GM18526 (cell line): ENCODE data around the gene TIGD6.

Source experiments
- POLR2A ChIP-seq: IDR thresholded peaks from 3 replicates; pipeline ENCODE4 v1.6.1; 2011; ENCODE audit not compliant: insufficient read length; ENCODE audit errors: extremely low read depth

TIGD6 gene

DNA sequence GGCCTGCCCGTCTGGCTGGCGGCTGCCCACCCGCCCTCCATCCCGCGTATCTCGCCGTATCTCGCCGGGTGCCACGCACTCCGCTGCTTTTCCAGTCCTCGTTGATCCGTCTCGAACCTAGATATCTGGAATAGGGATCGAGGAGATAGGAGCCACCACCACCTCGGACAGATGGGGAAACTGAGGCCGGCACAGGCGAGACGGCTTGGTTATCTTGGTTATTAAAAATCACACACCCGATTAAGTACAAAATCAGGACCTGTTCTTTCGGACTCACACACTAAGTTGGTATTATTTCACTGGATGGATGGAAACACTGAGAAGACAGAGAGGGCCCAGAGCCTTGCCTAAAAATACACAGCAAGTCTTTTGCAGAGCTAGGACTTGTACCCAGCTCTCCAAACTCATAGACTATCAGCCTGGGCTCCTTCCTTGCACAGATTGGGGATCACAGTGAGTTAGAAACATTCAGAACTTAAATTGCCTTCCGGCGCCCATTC is 39.2 kb downstream of the TIGD6 start:
- TF ChIP-seq POLR2A, result no peak

DNA sequence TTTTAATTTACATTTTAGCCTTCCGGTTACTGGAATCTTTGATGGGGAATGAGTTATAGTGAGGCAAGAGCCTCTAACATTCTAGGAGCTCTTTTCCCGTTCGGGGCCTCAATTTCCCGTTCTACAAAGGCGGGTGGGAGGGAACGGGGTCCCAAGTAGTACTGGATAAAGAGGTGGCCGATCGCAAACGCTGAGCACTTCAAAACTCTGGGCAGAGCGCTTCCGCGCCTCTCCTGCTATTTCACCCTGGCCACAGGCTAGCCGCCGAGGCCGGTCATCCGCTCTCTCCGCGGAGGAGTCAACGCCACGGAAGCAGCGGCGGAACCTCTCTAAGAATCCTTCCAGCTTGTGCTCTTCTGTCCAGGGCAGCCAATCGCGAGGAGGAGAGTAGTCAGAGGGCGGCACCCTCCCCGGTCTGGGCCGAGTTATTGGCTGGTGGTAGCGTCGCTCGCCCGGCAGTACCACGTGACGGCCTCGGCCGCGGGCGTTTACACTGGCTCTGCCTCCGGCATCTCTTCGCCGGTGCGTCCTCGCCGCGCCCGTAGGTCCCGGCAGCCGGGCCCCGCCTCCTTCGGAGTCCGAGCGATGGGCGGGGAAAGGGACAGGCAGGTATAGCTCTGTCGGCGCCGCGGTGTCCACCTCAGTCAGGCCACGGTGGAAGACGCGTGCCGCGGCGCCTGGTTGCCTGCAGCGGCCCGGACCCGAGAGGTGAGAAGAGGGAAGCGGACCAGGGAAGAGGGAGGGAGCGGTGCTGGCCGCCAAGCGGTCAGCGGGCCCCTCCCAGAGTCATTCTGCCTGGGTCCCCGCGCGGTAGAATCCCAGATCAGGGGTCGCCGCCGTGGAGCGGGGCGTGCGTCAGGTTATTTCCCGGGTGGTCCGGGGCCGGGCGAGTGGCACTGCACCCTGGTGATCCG is 39.9 kb downstream of the TIGD6 start, which contains the start of gene SLC26A2:
SLC26A2 (plus strand) TSS at position 487 of the 914 bp plus-strand sequence. CDS start 16,895 bp downstream, outside the sequence.
- TF ChIP-seq POLR2A, result peak; percentile 96

DNA sequence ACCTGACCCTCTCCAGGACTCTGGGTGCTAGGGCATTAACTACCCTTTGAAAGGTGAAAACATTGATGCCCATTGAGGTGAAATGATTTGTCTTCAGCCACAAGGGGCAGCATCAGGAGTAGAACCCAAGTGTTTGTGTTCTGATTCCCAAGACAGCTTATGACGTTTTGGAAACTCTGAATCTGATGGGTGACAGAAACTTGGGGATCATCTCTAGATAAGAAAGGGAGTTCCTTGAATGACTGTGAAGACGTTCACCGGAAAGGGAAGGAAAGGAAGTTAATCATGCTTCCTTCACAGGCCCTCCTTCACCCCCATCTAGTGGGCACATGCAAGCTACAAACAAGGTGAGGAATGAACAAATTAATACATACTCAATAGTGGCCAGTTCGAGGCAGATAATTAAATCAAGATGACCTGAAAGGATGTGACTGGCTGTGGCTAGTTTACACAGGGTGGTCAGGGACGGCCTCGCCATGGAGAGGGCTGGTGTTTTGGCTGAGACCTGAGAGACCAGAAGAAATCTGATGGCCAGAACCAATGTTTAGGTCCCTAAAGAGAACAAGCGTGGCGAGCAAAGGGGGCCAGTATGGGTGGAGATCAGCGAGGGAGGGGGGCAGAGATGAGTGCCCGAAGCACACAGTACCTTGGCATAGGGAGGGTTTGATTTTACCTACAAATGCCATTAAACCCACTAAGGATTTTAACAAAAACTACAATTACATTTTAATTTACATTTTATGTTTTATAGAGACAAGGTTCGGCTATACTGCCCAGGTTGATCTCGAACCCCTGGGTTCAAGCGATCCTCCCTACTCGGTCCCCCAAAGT is 40.8 kb downstream of the TIGD6 start:
- TF ChIP-seq POLR2A, result no peak

DNA sequence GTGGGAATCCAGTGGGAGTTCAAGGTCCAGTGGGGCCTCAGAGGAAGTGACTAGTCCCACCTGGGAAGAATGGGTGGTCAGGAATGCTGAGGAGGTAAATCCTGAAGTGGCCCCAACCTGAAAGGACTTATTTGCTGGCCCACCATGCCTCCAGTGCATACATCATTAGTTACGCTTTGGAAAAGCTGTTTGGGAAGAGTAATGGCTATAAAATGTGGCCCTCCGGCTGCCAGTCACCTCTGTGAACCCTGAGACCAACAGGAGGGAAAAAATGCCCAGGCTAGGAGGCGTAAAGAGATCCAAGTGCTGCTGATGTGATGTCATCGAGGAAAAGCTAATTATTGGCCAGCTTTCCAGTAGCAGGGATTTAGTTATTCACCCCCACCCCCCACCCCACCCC is 42.6 kb downstream of the TIGD6 start:
- no peak for TF ChIP-seq POLR2A

DNA sequence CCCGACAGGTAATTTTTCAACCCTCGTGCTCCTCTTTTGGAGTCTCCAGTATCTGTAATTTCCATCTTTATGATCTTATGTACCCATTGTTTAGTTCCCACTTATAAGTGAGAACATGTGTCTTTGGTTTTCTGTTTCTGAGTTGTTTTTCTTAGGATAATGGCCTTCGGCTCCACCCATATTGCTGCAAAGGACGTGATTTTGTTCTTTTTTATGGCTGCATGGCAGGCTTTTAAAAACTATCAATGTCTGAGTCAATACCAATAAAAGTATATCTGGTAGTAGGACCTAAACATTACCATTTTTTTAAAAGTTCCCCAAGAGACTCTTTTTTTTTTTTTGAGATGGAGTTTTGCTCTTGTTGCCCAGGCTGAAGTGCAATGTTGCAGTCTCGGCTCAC is 43.8 kb downstream of the TIGD6 start:
- TF ChIP-seq POLR2A, result no peak

DNA sequence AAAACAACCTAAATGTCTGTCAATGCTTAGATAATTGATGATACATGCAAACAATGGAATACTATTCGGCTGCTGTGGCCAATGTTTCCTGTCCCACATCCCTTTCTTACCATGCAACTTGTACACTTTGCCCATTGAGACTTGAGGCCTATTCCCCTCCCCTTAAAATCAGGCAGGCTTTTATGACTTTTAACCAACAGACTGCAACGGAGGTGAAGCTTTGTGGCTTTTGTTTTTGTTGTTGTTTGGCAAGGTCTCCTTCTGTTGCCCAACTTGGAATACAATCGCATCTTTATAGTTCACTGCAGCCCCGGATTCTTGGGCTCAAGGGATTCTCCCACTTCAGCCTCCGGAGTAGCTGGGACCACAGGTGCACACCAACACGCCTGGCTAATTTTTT is 45.7 kb downstream of the TIGD6 start:
- TF ChIP-seq POLR2A, result no peak

DNA sequence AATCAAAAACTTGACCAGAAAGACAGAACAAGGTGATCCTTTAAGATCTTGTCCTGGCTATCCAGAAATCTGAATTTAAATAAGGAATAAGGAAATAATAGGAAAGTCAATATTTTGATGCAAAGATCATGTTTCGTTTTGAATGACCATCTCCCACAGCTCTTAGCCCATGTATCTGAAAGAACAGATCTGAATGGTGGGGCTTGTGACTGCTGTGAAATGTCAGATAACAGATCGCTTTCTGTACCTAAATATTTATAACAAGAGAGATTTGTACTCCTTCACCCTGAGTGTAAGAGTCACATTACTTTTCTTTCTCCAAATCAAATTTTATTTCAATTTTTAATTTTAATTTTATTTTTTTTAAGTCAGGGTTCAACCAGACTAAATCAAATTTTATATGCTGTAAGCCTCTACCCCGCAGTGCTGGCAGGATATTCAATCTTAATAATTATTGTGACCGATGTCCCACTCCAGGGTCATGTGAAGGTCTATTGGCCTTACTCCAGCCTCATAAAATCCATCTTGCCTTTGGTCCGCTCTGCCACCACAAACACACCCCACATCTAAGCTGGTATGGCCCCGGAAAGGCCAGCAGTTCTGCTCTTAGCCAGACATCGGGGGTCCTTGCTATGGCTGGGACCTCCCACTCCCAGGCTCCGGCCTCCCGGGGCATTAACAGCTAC is 46.9 kb downstream of the TIGD6 start:
- TF ChIP-seq POLR2A, result no peak

DNA sequence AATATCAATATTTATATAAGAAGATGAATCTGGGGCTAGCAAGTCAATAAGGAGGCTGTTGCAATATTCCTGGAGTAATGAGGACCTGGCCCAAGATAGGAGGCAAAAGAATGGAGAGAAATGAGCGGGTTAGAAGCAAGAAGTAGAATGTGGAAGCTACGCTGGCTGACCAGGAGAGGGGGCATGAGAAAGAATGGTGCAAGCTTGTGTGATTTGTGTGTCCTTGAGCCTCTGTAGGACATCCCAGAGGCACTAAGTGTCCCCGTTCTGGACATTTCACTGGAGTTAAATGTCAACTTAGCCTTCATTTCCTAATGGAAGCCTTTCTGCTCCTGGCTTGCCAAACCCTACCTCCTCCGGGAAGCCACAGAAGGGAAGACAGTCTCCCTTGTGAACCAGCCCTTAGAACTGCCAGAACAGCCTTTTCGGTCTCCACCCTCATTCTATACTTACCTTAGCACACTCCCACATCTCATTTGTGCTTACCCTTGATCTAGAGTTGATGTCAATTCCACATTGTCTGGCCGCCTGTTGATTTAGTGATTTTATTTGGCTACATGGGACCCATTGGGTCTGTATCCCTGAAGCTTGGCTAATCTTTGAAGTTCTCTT is 49.2 kb downstream of the TIGD6 start:
- no peak for TF ChIP-seq POLR2A

DNA sequence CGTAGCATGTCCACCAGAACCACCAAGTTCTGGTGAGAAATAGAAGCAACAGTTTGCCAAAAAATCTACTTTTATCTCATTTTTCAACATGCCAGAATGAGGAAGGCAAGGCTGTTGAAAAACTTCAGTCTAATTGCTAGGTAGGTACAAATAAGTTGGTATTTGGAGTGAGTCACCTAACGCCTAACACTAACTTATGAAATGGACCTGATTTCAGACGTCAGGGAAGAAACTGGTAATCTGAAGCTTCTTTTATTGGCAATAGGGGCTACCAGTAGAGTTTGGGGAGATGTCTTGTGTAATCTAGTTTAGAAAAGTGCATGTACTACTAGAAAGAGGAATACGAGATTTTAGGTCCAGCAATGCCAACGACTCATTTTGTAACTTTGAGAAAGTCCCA is 51.5 kb downstream of the TIGD6 start:
- no peak for TF ChIP-seq POLR2A

DNA sequence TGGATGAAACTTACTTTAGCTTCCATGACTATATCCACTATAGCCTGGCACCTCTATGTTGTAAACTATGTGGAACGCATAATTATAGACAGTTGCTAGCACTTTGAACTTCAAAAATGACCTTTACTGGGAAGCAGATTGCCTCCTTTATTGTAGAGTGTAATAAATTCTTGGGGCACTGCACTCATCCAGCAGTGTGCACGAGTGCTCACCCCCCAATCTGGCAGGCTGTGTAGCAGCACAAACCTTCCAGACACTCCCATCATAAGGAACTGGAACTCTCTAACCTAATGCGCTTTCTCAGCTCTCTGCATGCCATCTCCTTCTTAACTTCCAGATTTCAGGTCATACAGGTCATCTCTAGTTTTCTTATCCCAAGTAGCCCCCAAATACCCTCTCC is 54.3 kb downstream of the TIGD6 start:
- TF ChIP-seq POLR2A, result no peak

DNA sequence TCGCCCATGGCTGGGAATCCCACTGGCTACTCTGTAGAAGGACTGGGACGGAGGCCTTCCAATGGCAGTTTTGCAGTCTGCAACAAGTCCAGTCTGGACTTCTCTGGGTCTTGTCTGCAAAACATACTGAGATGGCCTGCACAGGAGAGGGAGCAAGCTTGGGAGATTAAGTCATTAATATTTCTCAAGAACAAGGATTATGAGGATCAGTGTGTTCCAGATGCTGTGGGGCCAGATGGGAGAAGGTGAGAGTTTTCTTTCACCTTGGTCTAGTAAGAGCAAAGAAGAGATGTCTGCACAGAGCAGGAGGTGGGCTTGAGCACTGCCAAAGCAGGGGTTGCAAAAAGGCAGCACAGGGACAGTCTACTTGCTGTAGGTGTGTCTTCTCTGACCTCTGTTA is 55.8 kb downstream of the TIGD6 start, which contains the start of gene PDE6A:
PDE6A (minus strand) TSS at position 128 of the 400 bp plus-strand sequence; CDS start at position 8, 120 bp downstream.
- no peak for TF ChIP-seq POLR2A
